Right lobe of liver (tissue), 6 donors: ENCODE results near the gene WDR93. TPM values are rescaled to one million over a fixed set of nuclear protein-coding genes. Genes with fewer than 3 reads are reported as not detected.

ENCODE experiments used
- ATAC-seq, 4 donors: fragments of 200-7000 bp; cut with Tn5 transposase; one replicate each; pipeline ENCODE4 v1.9.1; 2020; ENCODE audit warnings: mild to moderate bottlenecking in 4 of 4, moderate library complexity in 4 of 4
- DNase-seq, 3 donors: peaks; one replicate each; pipeline ENCODE4 v3.0.0-alpha.2; 2020
- H3K27ac ChIP-seq, 3 donors: fragments of 200-600 bp; one replicate each; pipeline ENCODE4 v1.8.0; 2022
- H3K27me3 ChIP-seq, 2 donors: fragments of 200-600 bp; one replicate each; pipeline ENCODE4 v1.8.0; 2022
- H3K36me3 ChIP-seq, 4 donors: fragments of 200-600 bp; sonication (generic) in 1 of 4; one replicate each; pipeline versions ENCODE4 v1.5.1 to v1.8.0; 2017 to 2022; ENCODE audit warnings: control low read depth in 1 of 4
- H3K4me1 ChIP-seq, 4 donors: fragments of 200-600 bp; sonication (generic) in 1 of 4; one replicate each; pipeline versions ENCODE4 v1.5.1 to v1.8.0; 2017 to 2022; ENCODE audit warnings: control low read depth in 1 of 4
- H3K4me3 ChIP-seq, 3 donors: fragments of 200-600 bp; one replicate each; pipeline ENCODE4 v1.8.0; 2022
- H3K9me3 ChIP-seq, 4 donors: fragments of 200-600 bp; sonication (generic) in 1 of 4; one replicate each; pipeline versions ENCODE4 v1.5.1 to v1.8.0; 2017 to 2022; ENCODE audit warnings: control low read depth in 1 of 4
- POLR2A ChIP-seq: fragments of 450-650 bp; IDR thresholded peaks from one replicate; pipeline ENCODE4 v1.6.1; 2017; ENCODE audit warnings: antibody characterized with exemption, mild to moderate bottlenecking
- WGBS: methylation state at CpG from one replicate; pipeline ENCODE4 v1.1.6; 2018; ENCODE audit warnings: low coverage, low lambda C conversion rate; ENCODE audit not compliant: insufficient coverage; ENCODE audit errors: missing lambda C conversion rate; 5-methylcytosine and 5-hydroxymethylcytosine counted together
- intact Hi-C, 2 donors: fragments of 100-400 bp; cut with DNase I; formaldehyde crosslinking; loops; one replicate each; pipeline versions ENCODE4 v1.11.2 to v1.14.1; 2022
- total RNA-seq, 6 experiments: library from RNA; depleted of rRNA in 2 of 6; stranded (reverse); fragments of >200 nt in 2 of 6; fragmentation: NEBNext Ultra II Directional in 3 of 6; extraction: Animal tissue kit (Norgen Biotek cat#: 25700) in 3 of 6; gene quantifications; one replicate each; pipeline versions ENCODE4 v1.1.0 to v1.2.4, GENCODE V29; 2016 to 2023
- TF ChIP-seq, protein P1 (sequence below), 4 donors: fragments of 200-600 bp in 3 of 4; fragments of 450-650 bp in 1 of 4; IDR thresholded peaks; one replicate each; pipeline versions ENCODE4 v1.5.1 to v1.8.0; 2016 to 2022; ENCODE audit warnings: antibody characterized with exemption in 4 of 4, mild to moderate bottlenecking in 2 of 4
- donor health status: DM: no; HTN: yes; CAD: no.
- donor health status: DM: no; HTN: no; CAD: no.
- donor health status: DM: no; HTN: no; CAD: no.
- donor health status: DM: no; HTN: yes; CAD: no.
- donor health status: DM: no; HTN: yes; CAD: no.

Gene WDR93
- total RNA-seq, 6 experiments from 2014 or later: not detected

DNA sequence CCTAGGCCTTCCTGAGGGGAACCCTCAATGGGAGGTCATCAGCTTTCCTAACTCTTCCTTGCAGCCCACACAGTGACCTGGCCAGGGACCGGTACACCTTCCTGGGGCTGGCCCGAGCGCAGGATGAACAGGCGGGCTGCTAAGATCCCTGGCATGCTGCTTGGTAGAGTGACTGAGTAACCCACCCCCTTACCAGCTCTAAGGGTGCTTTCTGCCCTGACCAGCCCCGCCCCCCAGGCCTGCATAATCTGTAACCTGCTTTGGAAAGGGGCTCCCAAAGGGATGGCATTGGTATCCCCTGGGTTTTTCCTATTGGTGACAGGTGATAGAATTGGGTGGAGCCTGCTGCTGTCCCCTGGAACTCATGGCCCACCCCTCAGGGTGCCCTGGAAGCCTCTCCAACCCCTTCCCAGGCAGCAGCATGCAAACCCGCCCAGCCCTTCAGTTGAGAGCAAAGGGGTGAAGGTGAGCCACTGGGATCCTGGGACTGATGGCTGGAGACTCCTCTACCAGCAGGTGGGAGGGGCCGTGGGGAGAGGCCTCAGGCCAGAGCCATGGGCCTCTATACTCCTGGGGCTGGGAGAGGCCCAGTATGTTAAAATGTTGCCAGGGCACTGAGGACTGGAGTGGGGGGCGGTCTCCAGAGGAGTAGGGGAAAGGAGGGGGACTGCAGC, 24.3 kb upstream of the WDR93 start:
- Histone ChIP-seq H3K9me3 (no peaks in the 10 kb centered on the region), H3K27ac (peak overlapping the region; percentile 36 to 54 (median 40)), H3K27me3 (no peaks in the 10 kb centered on the region), H3K4me3 (no peak overlapping the region), H3K36me3 (no peaks in the 10 kb centered on the region), H3K4me1 (no peaks in the 10 kb centered on the region)
- WGBS: 90% methylated on average over 2 of the region's 8 CpGs
- no peak for TF ChIP-seq POLR2A
- TF ChIP-seq, protein P1, sequence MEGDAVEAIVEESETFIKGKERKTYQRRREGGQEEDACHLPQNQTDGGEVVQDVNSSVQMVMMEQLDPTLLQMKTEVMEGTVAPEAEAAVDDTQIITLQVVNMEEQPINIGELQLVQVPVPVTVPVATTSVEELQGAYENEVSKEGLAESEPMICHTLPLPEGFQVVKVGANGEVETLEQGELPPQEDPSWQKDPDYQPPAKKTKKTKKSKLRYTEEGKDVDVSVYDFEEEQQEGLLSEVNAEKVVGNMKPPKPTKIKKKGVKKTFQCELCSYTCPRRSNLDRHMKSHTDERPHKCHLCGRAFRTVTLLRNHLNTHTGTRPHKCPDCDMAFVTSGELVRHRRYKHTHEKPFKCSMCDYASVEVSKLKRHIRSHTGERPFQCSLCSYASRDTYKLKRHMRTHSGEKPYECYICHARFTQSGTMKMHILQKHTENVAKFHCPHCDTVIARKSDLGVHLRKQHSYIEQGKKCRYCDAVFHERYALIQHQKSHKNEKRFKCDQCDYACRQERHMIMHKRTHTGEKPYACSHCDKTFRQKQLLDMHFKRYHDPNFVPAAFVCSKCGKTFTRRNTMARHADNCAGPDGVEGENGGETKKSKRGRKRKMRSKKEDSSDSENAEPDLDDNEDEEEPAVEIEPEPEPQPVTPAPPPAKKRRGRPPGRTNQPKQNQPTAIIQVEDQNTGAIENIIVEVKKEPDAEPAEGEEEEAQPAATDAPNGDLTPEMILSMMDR (IDR thresholded peaks at IDR 0.05): no peak
- intact Hi-C loops: no loop called here
- DNase-seq (no peak), ATAC-seq (peak in 1 of 4 donors; percentile 7)

DNA sequence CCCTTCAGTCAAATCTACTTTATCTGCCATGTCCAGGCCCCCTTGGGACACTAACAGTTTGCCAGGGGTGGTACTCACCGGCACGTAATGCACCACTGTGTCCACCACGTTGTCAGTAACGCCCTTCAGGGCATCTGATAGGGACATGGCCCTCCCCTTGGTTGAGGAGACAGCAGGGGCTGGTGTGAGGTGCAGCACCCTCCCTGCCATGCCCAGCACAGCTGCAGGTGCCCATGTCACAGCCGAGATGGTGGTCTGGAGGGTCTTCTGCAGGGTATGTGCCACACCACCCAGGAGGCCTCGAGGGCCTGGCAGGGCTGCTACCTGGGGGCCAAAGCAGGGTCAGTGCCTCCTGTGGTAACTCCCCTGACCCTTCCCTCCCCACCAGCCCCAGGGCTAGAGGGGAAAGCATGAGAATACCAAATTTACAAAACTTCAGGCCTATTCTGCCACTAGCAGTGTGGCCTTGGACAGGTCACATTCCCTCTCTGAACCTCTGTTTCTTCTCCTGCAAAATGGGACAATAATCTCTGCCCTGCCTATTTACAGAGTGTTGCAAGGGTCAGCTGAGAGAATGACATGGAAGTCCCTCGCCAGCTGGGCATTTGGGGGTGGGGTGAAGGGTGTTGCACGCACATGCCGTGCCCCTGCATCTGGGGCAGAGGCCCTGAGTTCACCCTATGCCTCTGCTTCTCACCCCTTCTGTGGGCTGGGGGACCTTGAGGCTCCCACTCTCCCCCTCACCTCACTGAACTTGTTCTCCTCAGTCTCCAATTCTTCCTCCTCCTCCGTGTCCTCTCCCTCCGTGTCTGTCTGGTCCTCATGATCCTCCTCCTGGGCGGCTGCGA, 23.5 kb upstream of the WDR93 start:
- Histone ChIP-seq H3K4me1 (no peaks in the 10 kb centered on the region), H3K27me3 (no peaks in the 10 kb centered on the region), H3K36me3 (no peaks in the 10 kb centered on the region), H3K4me3 (no peak overlapping the region), H3K27ac (no peak overlapping the region), H3K9me3 (no peaks in the 10 kb centered on the region)
- 40% methylated on average over 2 of the region's 13 CpGs for WGBS
- ATAC-seq (no peak), DNase-seq (no peak)
- intact Hi-C loops: no loop called here
- no peak for TF ChIP-seq POLR2A
- TF ChIP-seq, protein P1 (IDR thresholded peaks at IDR 0.05): no peak

DNA sequence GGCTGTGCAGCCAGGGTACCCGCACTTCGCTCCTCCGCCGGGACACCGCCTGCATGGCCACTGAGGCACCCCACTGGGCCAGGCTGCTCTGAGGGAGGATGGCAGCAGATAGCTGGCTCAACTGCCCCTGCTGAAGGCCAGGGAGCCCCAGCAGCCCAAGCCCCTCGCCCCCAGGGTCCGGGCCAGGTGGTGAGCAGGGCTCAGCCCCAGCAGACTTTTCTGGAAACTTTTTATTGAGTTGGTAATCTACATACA, 23.0 kb upstream of the WDR93 start:
- no peaks in the 10 kb centered on the region for H3K36me3 ChIP-seq
- H3K27me3 ChIP-seq: no peaks in the 10 kb centered on the region
- intact Hi-C loops: no loop called here
- no peak overlapping the region for H3K4me3 ChIP-seq
- ATAC-seq (no peak), DNase-seq (no peak)
- no peaks in the 10 kb centered on the region for H3K4me1 ChIP-seq
- H3K27ac ChIP-seq: no peak overlapping the region
- no peaks in the 10 kb centered on the region for H3K9me3 ChIP-seq
- TF ChIP-seq, protein P1 (IDR thresholded peaks at IDR 0.05): no peak
- TF ChIP-seq POLR2A: no peak
- WGBS: no CpG with 5 or more reads among the region's 7 CpGs

DNA sequence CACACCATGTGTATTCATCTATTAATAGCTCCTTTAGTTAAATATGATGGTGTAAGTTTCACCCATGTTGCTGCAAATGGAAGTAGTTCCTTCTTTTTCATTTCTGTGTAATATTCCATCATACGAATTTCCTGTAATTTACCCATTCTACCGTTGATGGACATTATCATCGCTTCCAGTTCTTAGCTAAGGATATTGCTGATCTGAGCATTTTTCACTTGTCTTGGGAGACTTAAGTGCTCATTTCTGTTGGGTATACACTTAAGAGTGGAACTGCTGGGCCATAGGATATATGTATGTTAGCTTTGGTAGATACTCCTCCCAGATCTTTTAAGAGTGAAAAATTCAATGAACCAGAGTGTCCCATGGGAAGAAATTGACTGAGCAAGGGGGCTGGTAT, 22.4 kb upstream of the WDR93 start:
- H3K4me1 ChIP-seq: no peaks in the 10 kb centered on the region
- DNase-seq (no peak), ATAC-seq (no peak)
- TF ChIP-seq POLR2A: no peak
- TF ChIP-seq, protein P1 (IDR thresholded peaks at IDR 0.05): no peak
- H3K9me3 ChIP-seq: no peaks in the 10 kb centered on the region
- intact Hi-C loops: no loop called here
- no peaks in the 10 kb centered on the region for H3K36me3 ChIP-seq
- H3K27ac ChIP-seq: no peak overlapping the region
- H3K27me3 ChIP-seq: no peaks in the 10 kb centered on the region
- no peak overlapping the region for H3K4me3 ChIP-seq
- WGBS: 82% methylated on average over 3 of the region's 3 CpGs
